NCI-H2171 (cell line): ENCODE data around the gene RDX.

Experiments used
- DNase-seq: peaks from one replicate; lab custom pipeline; 2025; lab: John Stamatoyannopoulos, UW

The RDX gene

DNA sequence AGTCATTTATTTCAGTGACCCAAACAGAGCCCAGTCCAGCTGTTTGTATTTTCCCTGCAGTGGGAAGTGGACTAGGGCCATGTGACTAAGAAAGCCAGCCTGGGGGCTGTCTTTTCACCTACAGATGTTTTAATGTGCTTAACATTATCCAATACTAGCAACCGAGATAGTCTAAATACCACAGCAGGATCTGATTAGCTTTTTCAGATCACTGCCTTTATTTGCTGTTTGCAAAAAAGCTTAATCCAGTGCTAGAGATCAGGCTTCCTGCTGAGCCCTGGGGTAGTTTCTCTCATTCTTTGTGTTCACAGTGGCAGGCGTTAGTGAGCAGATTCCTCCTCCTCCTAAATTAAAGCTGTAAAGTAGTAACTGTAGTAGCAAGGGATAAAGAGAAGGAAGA lies 168.3 kb downstream of the RDX start:
- no peak for DNase-seq

DNA sequence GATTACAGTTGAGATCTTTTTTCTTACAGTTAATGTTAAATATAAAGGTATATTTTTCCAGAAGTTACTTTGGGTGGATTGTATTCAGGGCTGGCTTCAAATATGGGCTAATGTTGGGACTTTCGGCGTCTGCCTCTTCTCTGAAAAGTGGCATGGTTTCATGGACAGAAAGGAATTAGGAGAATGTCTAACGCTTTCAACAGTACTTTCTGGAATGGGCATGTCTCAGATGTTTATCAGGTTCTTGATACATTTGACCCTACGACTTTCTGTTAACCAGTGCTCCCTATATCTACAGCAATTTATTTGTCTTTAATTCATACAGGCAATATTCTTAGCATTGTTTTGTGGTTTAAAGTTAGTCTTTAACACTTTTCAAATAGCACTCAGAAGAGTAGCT lies 169.5 kb downstream of the RDX start:
- no peak for DNase-seq

DNA sequence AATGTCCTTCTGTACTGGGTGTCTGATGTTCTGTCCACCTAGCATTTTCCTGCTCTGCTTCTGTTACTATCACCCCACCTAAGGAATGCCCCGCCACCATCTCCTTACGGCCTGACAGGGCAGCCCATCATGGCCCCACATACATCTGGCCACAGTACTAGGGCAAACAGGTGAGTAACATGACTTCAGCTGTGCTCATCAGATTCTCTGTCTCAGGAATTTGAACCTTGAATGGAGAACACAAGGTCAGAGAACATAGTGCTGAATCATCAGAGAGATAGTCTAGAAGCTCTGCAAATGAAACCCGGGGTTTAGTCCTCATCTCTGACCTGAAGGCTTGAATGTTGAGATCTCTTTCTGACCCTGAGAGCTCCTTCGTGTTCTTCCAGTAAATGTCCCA lies 170.8 kb downstream of the RDX start:
- DNase-seq, result no peak
